MM.1S (cell line): ENCODE measurements around the gene OXSR1.

Source experiments
- EZH2 ChIP-seq: fragments of 300-600 bp; sonication (generic); optimal IDR thresholded peaks from 2 replicates; pipeline ENCODE3; 2017; ENCODE audit warnings: low read depth, mild to moderate bottlenecking, antibody characterized with exemption, low read length, mixed read lengths
- TF ChIP-seq, protein P1 (sequence below): fragments of 300-600 bp; sonication (generic); IDR thresholded peaks from 2 replicates; pipeline ENCODE4 v1.5.1; 2016; ENCODE audit warnings: antibody characterized with exemption, low read length, mixed read lengths

DNA sequence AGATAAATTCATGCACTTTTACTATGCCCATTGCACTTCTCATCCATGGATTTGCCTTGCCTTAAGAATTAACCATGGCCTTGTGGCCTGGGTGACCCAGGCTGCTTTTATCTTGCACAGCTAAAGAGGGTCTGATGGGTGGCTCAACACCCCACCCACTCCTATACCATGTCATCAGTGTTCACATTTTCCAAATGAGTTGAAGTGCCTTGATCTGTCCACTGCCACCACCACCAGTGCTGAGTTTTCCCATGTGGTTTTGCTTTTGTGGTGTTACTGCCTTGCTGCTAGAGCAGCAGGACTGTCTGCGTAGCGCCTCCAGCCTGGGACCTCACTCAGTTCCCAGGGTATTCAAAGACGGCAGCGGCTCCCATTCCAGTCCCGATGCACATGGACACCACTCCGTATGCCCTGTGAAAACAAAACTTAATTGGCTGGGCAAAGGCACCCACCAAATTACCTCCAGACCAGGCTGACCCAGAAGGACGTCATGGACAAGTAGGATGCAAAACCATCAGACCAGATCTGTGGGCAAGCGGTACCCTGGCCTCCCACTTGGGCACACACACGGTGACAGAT, 42.5 kb upstream of the OXSR1 start:
- TF ChIP-seq, protein P1, sequence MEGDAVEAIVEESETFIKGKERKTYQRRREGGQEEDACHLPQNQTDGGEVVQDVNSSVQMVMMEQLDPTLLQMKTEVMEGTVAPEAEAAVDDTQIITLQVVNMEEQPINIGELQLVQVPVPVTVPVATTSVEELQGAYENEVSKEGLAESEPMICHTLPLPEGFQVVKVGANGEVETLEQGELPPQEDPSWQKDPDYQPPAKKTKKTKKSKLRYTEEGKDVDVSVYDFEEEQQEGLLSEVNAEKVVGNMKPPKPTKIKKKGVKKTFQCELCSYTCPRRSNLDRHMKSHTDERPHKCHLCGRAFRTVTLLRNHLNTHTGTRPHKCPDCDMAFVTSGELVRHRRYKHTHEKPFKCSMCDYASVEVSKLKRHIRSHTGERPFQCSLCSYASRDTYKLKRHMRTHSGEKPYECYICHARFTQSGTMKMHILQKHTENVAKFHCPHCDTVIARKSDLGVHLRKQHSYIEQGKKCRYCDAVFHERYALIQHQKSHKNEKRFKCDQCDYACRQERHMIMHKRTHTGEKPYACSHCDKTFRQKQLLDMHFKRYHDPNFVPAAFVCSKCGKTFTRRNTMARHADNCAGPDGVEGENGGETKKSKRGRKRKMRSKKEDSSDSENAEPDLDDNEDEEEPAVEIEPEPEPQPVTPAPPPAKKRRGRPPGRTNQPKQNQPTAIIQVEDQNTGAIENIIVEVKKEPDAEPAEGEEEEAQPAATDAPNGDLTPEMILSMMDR: no peak
- no peak for TF ChIP-seq EZH2
